GM21786 (cell line): ENCODE data around the gene OR56A5.
"Not testable (repeated sequence)": the region's sequence is repeated elsewhere in the genome, so short reads cannot be mapped to it uniquely, and the experiment has no call there.

Source experiments
- ATAC-seq: cut with Tn5 transposase; IDR thresholded peaks from one replicate; pipeline ENCODE4 v1.9.1; 2021; ENCODE audit not compliant: unreplicated experiment

Gene OR56A5

GRCh38 chr11:5968394-5968793 is at the start of gene OR56A5:
Gene OR56A5 (minus strand): TSS chr11:5968494. CDS start chr11:5968494, 0 bp downstream.
- ATAC-seq, result no peak

- no peak for ATAC-seq
Measured at GRCh38 chr11:6013042-6013441, 44.7 kb upstream of the OR56A5 start.

- no peak for ATAC-seq
Measured at GRCh38 chr11:6012035-6012668, 43.9 kb upstream of the OR56A5 start.

- ATAC-seq, result no peak
Measured at GRCh38 chr11:6006846-6007245, 38.6 kb upstream of the OR56A5 start, which contains the start of gene OR56A4. Gene OR56A4 (minus strand): TSS chr11:6006946. CDS start chr11:6002992, 3,954 bp downstream.

GRCh38 chr11:6006395-6006794 is 38.1 kb upstream of the OR56A5 start:
- no peak for ATAC-seq

GRCh38 chr11:6002202-6002699 is 34.0 kb upstream of the OR56A5 start:
- ATAC-seq, result no peak

- no peak for ATAC-seq
Measured at GRCh38 chr11:5994791-5995190, 26.5 kb upstream of the OR56A5 start.

- ATAC-seq, result peak; percentile 63
Measured at GRCh38 chr11:5992604-5993251, 24.4 kb upstream of the OR56A5 start.

- no peak for ATAC-seq
Measured at GRCh38 chr11:5992150-5992549, 23.9 kb upstream of the OR56A5 start.

- ATAC-seq, result no peak
Measured at GRCh38 chr11:5989203-5989602, 20.9 kb upstream of the OR56A5 start.

GRCh38 chr11:5986885-5987284 is 18.6 kb upstream of the OR56A5 start, which contains the start of gene OR52L1:
Gene OR52L1 (minus strand): TSS chr11:5986985. CDS start chr11:5986930, 55 bp downstream.
- no peak for ATAC-seq

- no peak for ATAC-seq
Measured at GRCh38 chr11:5983443-5983842, 15.1 kb upstream of the OR56A5 start.

- no peak for ATAC-seq
Measured at GRCh38 chr11:5973530-5973929, 5.2 kb upstream of the OR56A5 start.

GRCh38 chr11:5967708-5968107 is 586 bp downstream of the OR56A5 start:
- ATAC-seq, result no peak

- ATAC-seq, result no peak
Measured at GRCh38 chr11:5966958-5967357, 1.3 kb downstream of the OR56A5 start.

GRCh38 chr11:5960704-5961320 is 7.5 kb downstream of the OR56A5 start:
- ATAC-seq, result not testable (repeated sequence)

- ATAC-seq, result no peak
Measured at GRCh38 chr11:5955586-5955985, 12.7 kb downstream of the OR56A5 start.

- no peak for ATAC-seq
Measured at GRCh38 chr11:5941951-5942350, 26.3 kb downstream of the OR56A5 start, which contains the start of gene OR56A3. Gene OR56A3 (plus strand): TSS chr11:5942251. CDS start chr11:5947347, 5,096 bp downstream.

- ATAC-seq, result no peak
Measured at GRCh38 chr11:5940748-5941147, 27.5 kb downstream of the OR56A5 start.

- no peak for ATAC-seq
Measured at GRCh38 chr11:5938603-5938965, 29.7 kb downstream of the OR56A5 start.

- ATAC-seq, result no peak
Measured at GRCh38 chr11:5937868-5938602, 30.3 kb downstream of the OR56A5 start.
